HCT116 (cell line): ENCODE results near the gene CLCN5. TPM values are rescaled to one million over a fixed set of nuclear protein-coding genes. Genes with fewer than 3 reads are reported as not detected.

Experiments
- ATAC-seq: fragments of 200-7000 bp; cut with Tn5 transposase; 2 replicates; pipeline ENCODE4 v1.9.1; 2020; ENCODE audit warnings: mild to moderate bottlenecking, moderate library complexity
- BruUV-seq: library from RNA; stranded (reverse); fragments of 400-500 nt; replicated peaks from 2 replicates; lab custom pipeline; 2021; lab: Mats Ljungman, UMichigan
- CTCF ChIA-PET: fragments of 300-600 bp; sonication (Branson Sonifier 250); formaldehyde crosslinking; loops from one replicate; lab custom pipeline; 2021; ENCODE audit warnings: antibody characterized with exemption; lab: Charles Lee
- POLR2A ChIA-PET: fragments of 300-600, 350-600 bp; sonication (Branson Sonifier 250); formaldehyde crosslinking; loops from one replicate; lab custom pipeline; 2021; ENCODE audit warnings: antibody characterized with exemption; lab: Charles Lee
- RAD21 ChIA-PET, 2 experiments: fragments of 300-600 bp; sonication (Branson Sonifier 250); formaldehyde crosslinking; loops; one replicate each; lab custom pipeline; 2023; ENCODE audit warnings: low total read pairs in 2 of 2; ENCODE audit not compliant: uncharacterized antibody in 2 of 2, unreplicated experiment in 2 of 2, low non-redundant PET in 1 of 2; lab: Charles Lee
- DNase-seq: peaks from one replicate; pipeline ENCODE4 v3.0.0-alpha.2; 2010; ENCODE audit warnings: low read depth, low spot score
- H2AFZ ChIP-seq: fragments of 200-600 bp; shearing (Covaris generic), sonication (generic); 2 replicates; pipeline ENCODE4 v1.6.1; 2017; ENCODE audit warnings: low read depth, mixed run types, mixed read lengths, antibody characterized with exemption, low read length; ENCODE audit not compliant: poor library complexity, severe bottlenecking
- H3K27ac ChIP-seq: 2 replicates; pipeline ENCODE4 v1.5.1; 2012; ENCODE audit warnings: low read depth, low read length
- H3K27me3 ChIP-seq: fragments of 200-600 bp; sonication (generic); 2 replicates; pipeline ENCODE4 v1.6.1; 2016; ENCODE audit warnings: mixed run types, low read length, mixed read lengths; ENCODE audit not compliant: insufficient read depth
- H3K36me3 ChIP-seq, 2 experiments: fragments of 200-500 bp in 1 of 2; fragments of 200-600 bp in 1 of 2; sonication (Bioruptor generic) in 1 of 2; sonication (generic) in 1 of 2; 2 replicates each; pipeline versions ENCODE4 v1.5.1 to v1.6.1; 2014 to 2016; ENCODE audit warnings: low read length in 2 of 2, inconsistent platforms in 1 of 2, mixed read lengths in 1 of 2, mixed run types in 1 of 2; ENCODE audit not compliant: insufficient read depth in 2 of 2, control insufficient read depth in 1 of 2
- H3K4me1 ChIP-seq, 2 experiments: fragments of 200-600 bp in 1 of 2; sonication (generic) in 1 of 2; 2 replicates each; pipeline versions ENCODE4 v1.5.1 to v1.6.1; 2012 to 2017; ENCODE audit warnings: low read length in 2 of 2, inconsistent platforms in 1 of 2, mild to moderate bottlenecking in 1 of 2, mixed read lengths in 1 of 2, mixed run types in 1 of 2, moderate library complexity in 1 of 2; ENCODE audit not compliant: insufficient read depth in 2 of 2, control insufficient read depth in 1 of 2
- H3K4me2 ChIP-seq: fragments of 200-600 bp; sonication (generic); 2 replicates; pipeline ENCODE4 v1.6.1; 2017; ENCODE audit warnings: mixed run types, low read length, mixed read lengths
- H3K4me3 ChIP-seq, 2 experiments: fragments of 200-600 bp in 1 of 2; sonication (generic) in 1 of 2; replicated peaks in 1 of 2; 2 replicates each; pipeline ENCODE4 v1.5.1; 2011 to 2016; ENCODE audit warnings: low read length in 2 of 2, control low read depth in 1 of 2, low read depth in 1 of 2, mild to moderate bottlenecking in 1 of 2, mixed read lengths in 1 of 2, mixed run types in 1 of 2
- H3K79me2 ChIP-seq: fragments of 200-600 bp; sonication (generic); 2 replicates; pipeline ENCODE4 v1.6.1; 2017; ENCODE audit warnings: mild to moderate bottlenecking, mixed run types, low read length, moderate library complexity, mixed read lengths; ENCODE audit not compliant: insufficient read depth
- H3K9ac ChIP-seq: fragments of 200-600 bp; sonication (generic); 2 replicates; pipeline ENCODE4 v1.6.1; 2016; ENCODE audit warnings: low read length, mixed read lengths
- H3K9me2 ChIP-seq: fragments of 200-600 bp; sonication (generic), shearing (Covaris generic); 2 replicates; pipeline ENCODE4 v1.6.1; 2017; ENCODE audit warnings: mixed run types, mild to moderate bottlenecking, moderate library complexity; ENCODE audit not compliant: insufficient read depth
- H3K9me3 ChIP-seq, 2 experiments: fragments of 200-500 bp in 1 of 2; fragments of 200-600 bp in 1 of 2; sonication (Bioruptor generic) in 1 of 2; sonication (generic) in 1 of 2; 2 replicates each; pipeline ENCODE4 v1.6.1; 2014 to 2017; ENCODE audit warnings: low read length in 2 of 2, mixed read lengths in 2 of 2, inconsistent platforms in 1 of 2, low read depth in 1 of 2, mild to moderate bottlenecking in 1 of 2, mixed run types in 1 of 2, moderate library complexity in 1 of 2; ENCODE audit not compliant: control insufficient read depth in 1 of 2, insufficient read depth in 1 of 2
- H4K20me1 ChIP-seq: fragments of 200-600 bp; sonication (generic), shearing (Covaris generic); 2 replicates; pipeline ENCODE4 v1.6.1; 2017; ENCODE audit warnings: mixed run types, mild to moderate bottlenecking, moderate library complexity; ENCODE audit not compliant: insufficient read depth
- CEBPB ChIP-seq: IDR thresholded peaks from 2 replicates; pipeline ENCODE4 v1.6.1; 2012; ENCODE audit warnings: low read depth
- EGR1 ChIP-seq: IDR thresholded peaks from 2 replicates; pipeline ENCODE4 v1.6.1; 2012; ENCODE audit warnings: low read depth
- JUND ChIP-seq: IDR thresholded peaks from 2 replicates; pipeline ENCODE4 v1.6.1; 2012
- RAD21 ChIP-seq: IDR thresholded peaks from 2 replicates; pipeline ENCODE4 v1.6.1; 2012; ENCODE audit warnings: low read depth, mild to moderate bottlenecking
- SP1 ChIP-seq: IDR thresholded peaks from 2 replicates; pipeline ENCODE4 v1.6.1; 2012; ENCODE audit warnings: low read depth
- TCF7L2 ChIP-seq: IDR thresholded peaks from 2 replicates; pipeline ENCODE4 v1.7.0; 2011; ENCODE audit warnings: borderline replicate concordance, inconsistent platforms; ENCODE audit not compliant: insufficient read depth, insufficient read length; ENCODE audit errors: extremely low read depth
- intact Hi-C: fragments of 100-400 bp; cut with micrococcal nuclease; formaldehyde crosslinking; loops from 2 replicates; pipeline ENCODE4 v1.10.0; 2022
- total RNA-seq: library from RNA; stranded (reverse); gene quantifications from one replicate; pipeline ENCODE4 v1.2.1, GENCODE V29; 2021; ENCODE audit not compliant: unreplicated experiment
- TF ChIP-seq, protein P1 (sequence below): IDR thresholded peaks from 2 replicates; pipeline ENCODE4 v1.6.1; 2011; ENCODE audit warnings: mild to moderate bottlenecking, low read length, moderate library complexity; ENCODE audit not compliant: insufficient replicate concordance; ENCODE audit errors: extremely low read depth

The CLCN5 gene
- total RNA-seq, 1 experiment from 2014 or later, result 6.1 TPM

DNA sequence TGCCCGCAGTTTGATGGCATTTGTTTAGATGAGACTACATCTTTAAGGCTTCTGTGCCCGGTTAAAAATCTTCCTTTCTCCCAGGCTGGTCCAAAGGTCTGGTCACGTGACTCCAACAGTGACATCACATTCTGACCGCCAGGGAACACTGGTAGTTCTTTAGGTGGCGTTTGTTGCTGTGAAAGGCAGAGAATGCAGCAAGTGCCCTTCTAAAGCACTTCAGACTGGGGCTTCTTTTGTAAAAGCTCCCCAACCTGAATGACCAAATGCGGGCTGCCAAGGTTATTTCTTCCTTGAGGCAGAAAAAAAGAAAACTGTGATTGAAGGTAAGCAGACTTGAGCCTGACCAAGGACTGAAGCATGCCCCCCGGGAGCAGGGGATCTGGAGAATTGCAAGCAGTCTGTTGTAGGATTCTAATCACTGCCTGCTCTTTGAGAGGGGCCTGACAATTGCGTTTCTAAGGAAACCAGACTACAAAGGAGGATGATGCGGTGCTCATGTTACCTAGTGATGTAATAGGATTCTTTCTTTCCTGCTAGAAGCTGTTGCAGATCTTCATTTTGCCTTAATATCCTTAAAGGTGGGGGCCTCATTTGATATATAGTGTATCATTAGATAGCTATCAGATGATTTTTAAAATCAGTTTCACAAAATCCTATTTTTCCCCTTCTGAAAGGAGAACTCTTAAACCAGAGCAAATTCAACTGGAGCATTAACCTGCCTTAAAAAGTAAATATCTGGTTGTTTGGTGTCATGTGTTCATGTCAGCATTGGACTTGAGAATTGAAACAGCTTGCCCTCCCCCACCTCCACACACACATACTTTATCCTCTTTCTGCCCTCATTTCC lies 145.3 kb downstream of the CLCN5 start:
- intact Hi-C loops, result no loop called here
- H3K79me2 ChIP-seq, result no peaks in the 10 kb centered on the region
- H3K4me1 ChIP-seq, result 0 out of 4 replicates have a peak, but pooled peaks cover 0 to 2% of the 10 kb centered on the region in 2 experiments
- no peak overlapping the region for H3K4me3 ChIP-seq
- DNase-seq (no peak), ATAC-seq (no peak)
- H2AFZ ChIP-seq, result no peak overlapping the region
- POLR2A ChIA-PET, result no interaction called here
- no peaks in the 10 kb centered on the region for H3K9me3 ChIP-seq
- CTCF ChIA-PET, result no interaction called here
- H3K27ac ChIP-seq, result no peak overlapping the region
- RAD21 ChIA-PET, result no interaction called here
- H3K36me3 ChIP-seq, result no peaks in the 10 kb centered on the region
- no peaks in the 10 kb centered on the region for H3K27me3 ChIP-seq
- H3K4me2 ChIP-seq, result peak overlapping the region; percentile 27; the same call in 1 of the 2 replicates
- H4K20me1 ChIP-seq, result no peaks in the 10 kb centered on the region
- no peaks in the 10 kb centered on the region for H3K9me2 ChIP-seq
- H3K9ac ChIP-seq, result no peak overlapping the region
- no TSS peak for BruUV-seq
- TF ChIP-seq CEBPB (no peak), JUND (no peak), RAD21 (no peak), EGR1 (no peak), SP1 (no peak)
- TF ChIP-seq, protein P1, sequence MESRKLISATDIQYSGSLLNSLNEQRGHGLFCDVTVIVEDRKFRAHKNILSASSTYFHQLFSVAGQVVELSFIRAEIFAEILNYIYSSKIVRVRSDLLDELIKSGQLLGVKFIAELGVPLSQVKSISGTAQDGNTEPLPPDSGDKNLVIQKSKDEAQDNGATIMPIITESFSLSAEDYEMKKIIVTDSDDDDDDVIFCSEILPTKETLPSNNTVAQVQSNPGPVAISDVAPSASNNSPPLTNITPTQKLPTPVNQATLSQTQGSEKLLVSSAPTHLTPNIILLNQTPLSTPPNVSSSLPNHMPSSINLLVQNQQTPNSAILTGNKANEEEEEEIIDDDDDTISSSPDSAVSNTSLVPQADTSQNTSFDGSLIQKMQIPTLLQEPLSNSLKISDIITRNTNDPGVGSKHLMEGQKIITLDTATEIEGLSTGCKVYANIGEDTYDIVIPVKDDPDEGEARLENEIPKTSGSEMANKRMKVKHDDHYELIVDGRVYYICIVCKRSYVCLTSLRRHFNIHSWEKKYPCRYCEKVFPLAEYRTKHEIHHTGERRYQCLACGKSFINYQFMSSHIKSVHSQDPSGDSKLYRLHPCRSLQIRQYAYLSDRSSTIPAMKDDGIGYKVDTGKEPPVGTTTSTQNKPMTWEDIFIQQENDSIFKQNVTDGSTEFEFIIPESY, result no peak
- TF ChIP-seq, all 23 proteins: peak for 0

DNA sequence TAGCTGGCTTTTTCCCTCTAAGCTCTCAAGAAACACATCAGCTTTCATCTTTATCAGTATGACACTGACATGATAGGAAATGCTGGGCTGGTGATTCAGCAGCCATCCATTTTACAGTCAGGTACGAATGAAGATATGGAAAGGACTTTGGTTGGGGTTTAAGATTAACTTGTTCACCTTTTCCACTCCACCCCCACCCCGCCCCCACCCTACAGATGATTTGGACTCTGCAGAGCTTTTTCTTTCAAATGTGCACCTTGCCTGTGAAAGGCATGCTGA lies 145.8 kb downstream of the CLCN5 start:
- H3K4me2 ChIP-seq, result no peak overlapping the region
- no peaks in the 10 kb centered on the region for H4K20me1 ChIP-seq
- no peaks in the 10 kb centered on the region for H3K79me2 ChIP-seq
- H3K9me2 ChIP-seq, result no peaks in the 10 kb centered on the region
- H3K36me3 ChIP-seq, result no peaks in the 10 kb centered on the region
- no TSS peak for BruUV-seq
- intact Hi-C loops, result no loop called here
- no peak for ATAC-seq
- ChIA-PET CTCF (no interaction called here), RAD21 (no interaction called here), POLR2A (no interaction called here)
- H3K27ac ChIP-seq, result no peak overlapping the region
- DNase-seq, result no peak
- H3K4me1 ChIP-seq, result 0 out of 4 replicates have a peak, but pooled peaks cover 0 to 2% of the 10 kb centered on the region in 2 experiments
- no peaks in the 10 kb centered on the region for H3K27me3 ChIP-seq
- no peaks in the 10 kb centered on the region for H3K9me3 ChIP-seq
- no peak overlapping the region for H2AFZ ChIP-seq
- no peak overlapping the region for H3K9ac ChIP-seq
- H3K4me3 ChIP-seq, result no peak overlapping the region
- TF ChIP-seq TCF7L2 (no peak), CEBPB (no peak)
- TF ChIP-seq, all 23 proteins: peak for 0
